GM18909 (cell line): ENCODE measurements around the gene HLA-DPA1.
A peak's percentile ranks its signal among the peaks of the same experiment; 100 is the strongest.
"Not testable (repeated sequence)": the region's sequence is repeated elsewhere in the genome, so short reads cannot be mapped to it uniquely, and the experiment has no call there.

Source experiments
- ATAC-seq: cut with Tn5 transposase; IDR thresholded peaks from one replicate; pipeline ENCODE4 v1.9.1; 2021; ENCODE audit warnings: mild to moderate bottlenecking; ENCODE audit not compliant: unreplicated experiment, poor library complexity

HLA-DPA1 gene

GRCh38 chr6:33066917-33067521, 6.4 kb downstream of the HLA-DPA1 start:
- ATAC-seq = no peak

- no peak for ATAC-seq
Measured at GRCh38 chr6:33065312-33065711, 8.1 kb downstream of the HLA-DPA1 start.

- ATAC-seq = no peak
Measured at GRCh38 chr6:33064723-33065122, 8.7 kb downstream of the HLA-DPA1 start.

- ATAC-seq = not testable (repeated sequence)
Measured at GRCh38 chr6:33063435-33063834, 10.0 kb downstream of the HLA-DPA1 start.

GRCh38 chr6:33061987-33062386, 11.5 kb downstream of the HLA-DPA1 start:
- ATAC-seq = no peak

- no peak for ATAC-seq
Measured at GRCh38 chr6:33057222-33058150, 16.0 kb downstream of the HLA-DPA1 start.

- ATAC-seq = no peak
Measured at GRCh38 chr6:33053230-33053629, 20.2 kb downstream of the HLA-DPA1 start.

GRCh38 chr6:33052627-33053026, 20.8 kb downstream of the HLA-DPA1 start:
- no peak for ATAC-seq

GRCh38 chr6:33050014-33050810, 23.2 kb downstream of the HLA-DPA1 start:
- no peak for ATAC-seq

GRCh38 chr6:33049323-33050013, 24.0 kb downstream of the HLA-DPA1 start:
- no peak for ATAC-seq

- ATAC-seq = no peak
Measured at GRCh38 chr6:33040157-33040556, 33.3 kb downstream of the HLA-DPA1 start.

- no peak for ATAC-seq
Measured at GRCh38 chr6:33036535-33036934, 36.9 kb downstream of the HLA-DPA1 start.

- no peak for ATAC-seq
Measured at GRCh38 chr6:33034554-33034953, 38.9 kb downstream of the HLA-DPA1 start.

- no peak for ATAC-seq
Measured at GRCh38 chr6:33030245-33030644, 43.2 kb downstream of the HLA-DPA1 start.

- peak; percentile 74 for ATAC-seq
Measured at GRCh38 chr6:33029328-33030184, 43.9 kb downstream of the HLA-DPA1 start.

- ATAC-seq = no peak
Measured at GRCh38 chr6:33028220-33028849, 45.1 kb downstream of the HLA-DPA1 start.

- no peak for ATAC-seq
Measured at GRCh38 chr6:33024521-33024920, 48.9 kb downstream of the HLA-DPA1 start.

- ATAC-seq = no peak
Measured at GRCh38 chr6:33023536-33023935, 49.9 kb downstream of the HLA-DPA1 start.

- no peak for ATAC-seq
Measured at GRCh38 chr6:33021917-33022316, 51.5 kb downstream of the HLA-DPA1 start.
